Prostate gland (tissue), 2 donors: Measurements from ENCODE around the gene DLG2. TPM values are rescaled to one million over a fixed set of nuclear protein-coding genes. Genes with fewer than 3 reads are reported as not detected.

Source experiments
- DNase-seq: peaks from one replicate; pipeline ENCODE4 v3.0.0-alpha.2; 2019; ENCODE audit warnings: low spot score
- H3K27ac ChIP-seq, 2 donors: fragments of 200-600 bp; sonication (generic); 2 replicates each; pipeline ENCODE4 v1.5.1; 2017 to 2019
- H3K27me3 ChIP-seq: fragments of 200-600 bp; sonication (generic); replicated peaks from 2 replicates; pipeline ENCODE4 v1.5.1; 2019; ENCODE audit not compliant: insufficient read depth
- H3K36me3 ChIP-seq, 2 donors: fragments of 200-600 bp; sonication (generic); 1 replicate in 1 of 2; 2 replicates in 1 of 2; pipeline versions ENCODE4 v1.5.1 to v1.8.1; 2017 to 2019
- H3K4me1 ChIP-seq: fragments of 200-600 bp; sonication (generic); replicated peaks from 2 replicates; pipeline ENCODE4 v1.5.1; 2019
- H3K4me3 ChIP-seq, 2 donors: fragments of 200-600 bp; sonication (generic); 2 replicates each; pipeline ENCODE4 v1.5.1; 2017 to 2019
- H3K9me3 ChIP-seq: fragments of 200-600 bp; sonication (generic); 2 replicates; pipeline ENCODE4 v1.5.1; 2017
- CTCF ChIP-seq, 4 experiments: fragments of 200-600 bp in 2 of 4; fragments of 450-650 bp in 2 of 4; sonication (generic) in 2 of 4; IDR thresholded peaks; 1 replicate in 3 of 4; 2 replicates in 1 of 4; pipeline ENCODE4 v1.5.1; 2016 to 2019; ENCODE audit warnings: antibody characterized with exemption in 4 of 4, mild to moderate bottlenecking in 2 of 4, moderate library complexity in 2 of 4
- POLR2A ChIP-seq: fragments of 450-650 bp; IDR thresholded peaks from one replicate; pipeline ENCODE4 v1.6.1; 2016; ENCODE audit warnings: antibody characterized with exemption, mild to moderate bottlenecking
- POLR2AphosphoS5 ChIP-seq: sonication (generic); formaldehyde crosslinking; IDR thresholded peaks from one replicate; pipeline ENCODE4 v1.6.1; 2017; ENCODE audit warnings: antibody characterized with exemption
- WGBS: methylation state at CpG from one replicate; pipeline ENCODE4 v1.1.5; 2018; 5-methylcytosine and 5-hydroxymethylcytosine counted together
- intact Hi-C: fragments of 100-400 bp; cut with DNase I; formaldehyde crosslinking; loops from one replicate; pipeline ENCODE4 v1.14.2; 2022
- total RNA-seq, 2 donors: library from RNA; depleted of rRNA; stranded (reverse); fragments of >200 nt; gene quantifications; one replicate each; pipeline ENCODE4 v1.1.0, GENCODE V29; 2016

The DLG2 gene
- total RNA-seq, 2 donors from 2014 or later, result 9.8 to 16.2 TPM

- TF ChIP-seq CTCF (IDR thresholded peaks at IDR 0.05) (no peak), POLR2AphosphoS5 (no peak), POLR2A (no peak)
- intact Hi-C loops, result no loop called here
- H3K36me3 ChIP-seq, result no peaks in the 10 kb centered on the region
- H3K27ac ChIP-seq, result no peak overlapping the region
- no peak for DNase-seq
- no peak overlapping the region for H3K4me3 ChIP-seq
- WGBS, result 37% methylated on average over 2 of the region's 2 CpGs
- no peaks in the 10 kb centered on the region for H3K4me1 ChIP-seq
- H3K9me3 ChIP-seq, result no peaks in the 10 kb centered on the region
- no peaks in the 10 kb centered on the region for H3K27me3 ChIP-seq
Measured at GRCh38 chr11:84757711-84758110, 869.4 kb downstream of the DLG2 start.

GRCh38 chr11:84751371-84751770 lies 875.8 kb downstream of the DLG2 start:
- no peak overlapping the region for H3K4me3 ChIP-seq
- H3K27me3 ChIP-seq, result no peaks in the 10 kb centered on the region
- H3K4me1 ChIP-seq, result no peaks in the 10 kb centered on the region
- no peak overlapping the region for H3K27ac ChIP-seq
- H3K36me3 ChIP-seq, result no peaks in the 10 kb centered on the region
- H3K9me3 ChIP-seq, result no peaks in the 10 kb centered on the region
- no peak for DNase-seq
- WGBS, result 91% methylated on average over 2 of the region's 2 CpGs
- TF ChIP-seq POLR2AphosphoS5 (no peak), POLR2A (no peak), CTCF (IDR thresholded peaks at IDR 0.05) (no peak)
- intact Hi-C loops, result no loop called here

- no peaks in the 10 kb centered on the region for H3K36me3 ChIP-seq
- no peak overlapping the region for H3K4me3 ChIP-seq
- H3K9me3 ChIP-seq, result no peaks in the 10 kb centered on the region
- intact Hi-C loops, result no loop called here
- TF ChIP-seq POLR2AphosphoS5, result no peak
- no peak for TF ChIP-seq CTCF (IDR thresholded peaks at IDR 0.05)
- TF ChIP-seq POLR2A, result no peak
- no peaks in the 10 kb centered on the region for H3K4me1 ChIP-seq
- H3K27me3 ChIP-seq, result no peaks in the 10 kb centered on the region
- 86% methylated on average over 2 of the region's 2 CpGs for WGBS
- DNase-seq, result no peak
- H3K27ac ChIP-seq, result no peak overlapping the region
Measured at GRCh38 chr11:84747871-84748270, 879.3 kb downstream of the DLG2 start.

- intact Hi-C loops, result no loop called here
Measured at GRCh38 chr11:84740050-84740449, 887.1 kb downstream of the DLG2 start.

More at GRCh38 chr11:84740050-84740449, 887.1 kb downstream of the DLG2 start:
- no peaks in the 10 kb centered on the region for H3K36me3 ChIP-seq
- H3K27ac ChIP-seq, result no peak overlapping the region
- WGBS, result 71% methylated on average over 1 of the region's 1 CpG
- H3K9me3 ChIP-seq, result no peaks in the 10 kb centered on the region
- TF ChIP-seq CTCF (IDR thresholded peaks at IDR 0.05), result no peak
- no peak for TF ChIP-seq POLR2AphosphoS5
- no peak for TF ChIP-seq POLR2A
- no peak for DNase-seq
- no peak overlapping the region for H3K4me3 ChIP-seq
- H3K27me3 ChIP-seq, result no peaks in the 10 kb centered on the region
- H3K4me1 ChIP-seq, result no peaks in the 10 kb centered on the region
